Stimulated activated CD8-positive, alpha-beta memory T cell treated with anti-CD3 and anti-CD28 coated beads, Interleukin-4, amount 100 ng/mL, for 4 hours (primary cell): ENCODE data around the gene ELMO1.

ENCODE experiments used
- DNase-seq, 2 donors: peaks; one replicate each; pipeline ENCODE4 v3.0.0-alpha.2; 2020; ENCODE audit warnings: low read depth in 2 of 2, low spot score in 1 of 2

Gene ELMO1

GRCh38 chr7:37282093-37282444 lies 166.6 kb downstream of the ELMO1 start:
- no peak for DNase-seq

GRCh38 chr7:37281368-37282092 lies 167.1 kb downstream of the ELMO1 start:
- no peak for DNase-seq

- no peak for DNase-seq
Measured at GRCh38 chr7:37277513-37277912, 171.2 kb downstream of the ELMO1 start.

- DNase-seq, result no peak
Measured at GRCh38 chr7:37275078-37275710, 173.5 kb downstream of the ELMO1 start.

- DNase-seq, result no peak
Measured at GRCh38 chr7:37273891-37274290, 174.8 kb downstream of the ELMO1 start.

GRCh38 chr7:37269711-37270508 lies 178.8 kb downstream of the ELMO1 start:
- DNase-seq, result no peak

- DNase-seq, result no peak
Measured at GRCh38 chr7:37267251-37267650, 181.4 kb downstream of the ELMO1 start.

GRCh38 chr7:37265876-37266275 lies 182.8 kb downstream of the ELMO1 start:
- DNase-seq, result no peak

- DNase-seq, result no peak
Measured at GRCh38 chr7:37265006-37265405, 183.7 kb downstream of the ELMO1 start.

GRCh38 chr7:37262181-37262580 lies 186.5 kb downstream of the ELMO1 start:
- DNase-seq, result no peak

GRCh38 chr7:37259319-37259821 lies 189.3 kb downstream of the ELMO1 start:
- DNase-seq, result no peak

- no peak for DNase-seq
Measured at GRCh38 chr7:37256631-37257030, 192.0 kb downstream of the ELMO1 start.

- DNase-seq, result no peak
Measured at GRCh38 chr7:37255327-37255944, 193.2 kb downstream of the ELMO1 start.

GRCh38 chr7:37251222-37251621 lies 197.4 kb downstream of the ELMO1 start:
- DNase-seq, result no peak

- DNase-seq, result no peak
Measured at GRCh38 chr7:37249240-37249639, 199.4 kb downstream of the ELMO1 start.

GRCh38 chr7:37248396-37248861 lies 200.2 kb downstream of the ELMO1 start:
- DNase-seq, result no peak

- no peak for DNase-seq
Measured at GRCh38 chr7:37247861-37248260, 200.8 kb downstream of the ELMO1 start.

- DNase-seq, result no peak
Measured at GRCh38 chr7:37245590-37245989, 203.1 kb downstream of the ELMO1 start.

- no peak for DNase-seq
Measured at GRCh38 chr7:37236906-37237305, 211.8 kb downstream of the ELMO1 start.

GRCh38 chr7:37235813-37236212 lies 212.9 kb downstream of the ELMO1 start:
- no peak for DNase-seq

- no peak for DNase-seq
Measured at GRCh38 chr7:37234928-37235327, 213.7 kb downstream of the ELMO1 start.
